IMR-90 (cell line): Measurements from ENCODE around the gene SLIT3. TPM values are rescaled to one million over a fixed set of nuclear protein-coding genes. Genes with fewer than 3 reads are reported as not detected.
A peak's percentile ranks its signal among the peaks of the same experiment; 100 is the strongest.

Experiments used
- ATAC-seq: fragments of 200-7000 bp; cut with Tn5 transposase; 2 replicates; pipeline ENCODE4 v1.9.1; 2020; ENCODE audit warnings: low read depth, mild to moderate bottlenecking, moderate library complexity
- BruUV-seq: library from RNA; stranded (reverse); fragments of 400-500 nt; replicated peaks from 2 replicates; lab custom pipeline; 2021; lab: Mats Ljungman, UMichigan
- CTCF ChIA-PET: fragments of 300-600 bp; formaldehyde crosslinking; extraction: SDS; loops from one replicate; lab custom pipeline; 2021; ENCODE audit warnings: antibody characterized with exemption; lab: Yijun Ruan, JAX
- POLR2A ChIA-PET: fragments of 300-600 bp; sonication (Branson Sonifier 250); formaldehyde crosslinking; loops from one replicate; lab custom pipeline; 2022; ENCODE audit warnings: antibody characterized with exemption; ENCODE audit not compliant: unreplicated experiment; lab: Charles Lee
- DNase-seq: peaks from one replicate; pipeline ENCODE4 v3.0.0; 2013
- H2AFZ ChIP-seq: replicated peaks from 2 replicates; pipeline ENCODE3; 2013; ENCODE audit warnings: low read length, mild to moderate bottlenecking; ENCODE audit not compliant: poor library complexity
- H2AK5ac ChIP-seq: 2 replicates; pipeline ENCODE4 v1.6.1; 2013; ENCODE audit warnings: low read depth, low read length, inconsistent platforms
- H2AK9ac ChIP-seq: replicated peaks from 2 replicates; pipeline ENCODE3; 2013; ENCODE audit warnings: mild to moderate bottlenecking, low read depth, low read length, moderate library complexity; ENCODE audit not compliant: poor library complexity
- H2BK120ac ChIP-seq: 2 replicates; pipeline ENCODE4 v1.6.1; 2013; ENCODE audit warnings: low read depth, low read length, inconsistent platforms
- H2BK15ac ChIP-seq: 3 replicates; pipeline ENCODE4 v1.6.1; 2013; ENCODE audit warnings: low read depth, low read length, inconsistent platforms
- H2BK20ac ChIP-seq: 2 replicates; pipeline ENCODE4 v1.6.1; 2013; ENCODE audit warnings: low read depth, mild to moderate bottlenecking, inconsistent platforms, low read length, moderate library complexity
- H2BK5ac ChIP-seq: 2 replicates; pipeline ENCODE4 v1.6.1; 2013; ENCODE audit warnings: mild to moderate bottlenecking, low read depth, low read length, inconsistent platforms; ENCODE audit not compliant: poor library complexity, severe bottlenecking
- H3K14ac ChIP-seq: replicated peaks from 2 replicates; pipeline ENCODE4 v1.6.1; 2013; ENCODE audit warnings: low read depth, low read length, inconsistent platforms
- H3K18ac ChIP-seq: 2 replicates; pipeline ENCODE4 v1.6.1; 2013; ENCODE audit warnings: low read depth, low read length, control low read depth
- H3K23ac ChIP-seq: 2 replicates; pipeline ENCODE4 v1.6.1; 2013; ENCODE audit warnings: low read depth, low read length, inconsistent platforms
- H3K27ac ChIP-seq: 2 replicates; pipeline ENCODE4 v1.5.1; 2013; ENCODE audit warnings: mild to moderate bottlenecking, control low read depth, low read length; ENCODE audit not compliant: insufficient read depth
- H3K27me3 ChIP-seq: 2 replicates; pipeline ENCODE4 v1.6.1; 2013; ENCODE audit warnings: low read length; ENCODE audit not compliant: control insufficient read depth, insufficient read depth
- H3K36me3 ChIP-seq: 2 replicates; pipeline ENCODE4 v1.6.1; 2013; ENCODE audit warnings: low read length, mixed read lengths; ENCODE audit not compliant: control insufficient read depth, insufficient read depth
- H3K4ac ChIP-seq: 2 replicates; pipeline ENCODE4 v1.6.1; 2013; ENCODE audit warnings: low read depth, low read length, inconsistent platforms
- H3K4me1 ChIP-seq: 2 replicates; pipeline ENCODE4 v1.6.1; 2013; ENCODE audit warnings: low read length, mixed read lengths; ENCODE audit not compliant: control insufficient read depth, insufficient read depth
- H3K4me2 ChIP-seq: 2 replicates; pipeline ENCODE4 v1.6.1; 2013; ENCODE audit warnings: low read depth, mild to moderate bottlenecking, control low read depth, low read length, moderate library complexity
- H3K4me3 ChIP-seq: 2 replicates; pipeline ENCODE4 v1.5.1; 2013; ENCODE audit warnings: low read depth, mild to moderate bottlenecking, control low read depth, low read length, moderate library complexity; ENCODE audit not compliant: insufficient read depth
- H3K56ac ChIP-seq: 2 replicates; pipeline ENCODE4 v1.6.1; 2013; ENCODE audit warnings: low read length, inconsistent platforms; ENCODE audit not compliant: insufficient read depth; ENCODE audit errors: extremely low read depth
- H3K79me1 ChIP-seq, 2 experiments: 2 replicates each; pipeline ENCODE4 v1.6.1; 2013; ENCODE audit warnings: low read length in 2 of 2, inconsistent platforms in 1 of 2, low read depth in 1 of 2
- H3K9ac ChIP-seq: 2 replicates; pipeline ENCODE4 v1.6.1; 2013; ENCODE audit warnings: low read depth, low read length, control low read depth
- H3K9me1 ChIP-seq: 2 replicates; pipeline ENCODE4 v1.6.1; 2013; ENCODE audit warnings: low read length, inconsistent platforms; ENCODE audit not compliant: insufficient read depth
- H3K9me3 ChIP-seq: 2 replicates; pipeline ENCODE4 v1.6.1; 2013; ENCODE audit warnings: low read length; ENCODE audit not compliant: control insufficient read depth, insufficient read depth
- H4K20me1 ChIP-seq: 2 replicates; pipeline ENCODE4 v1.6.1; 2013; ENCODE audit warnings: low read length, inconsistent platforms; ENCODE audit not compliant: insufficient read depth
- H4K5ac ChIP-seq: 2 replicates; pipeline ENCODE4 v1.6.1; 2013; ENCODE audit warnings: mild to moderate bottlenecking, low read depth, low read length, control low read depth
- H4K8ac ChIP-seq, 2 experiments: 2 replicates each; pipeline ENCODE4 v1.6.1; 2013; ENCODE audit warnings: low read depth in 2 of 2, low read length in 2 of 2, control low read depth in 1 of 2, inconsistent platforms in 1 of 2
- H4K91ac ChIP-seq: 2 replicates; pipeline ENCODE4 v1.6.1; 2013; ENCODE audit warnings: low read depth, low read length, inconsistent platforms; ENCODE audit not compliant: insufficient read depth
- CEBPB ChIP-seq: IDR thresholded peaks from 2 replicates; pipeline ENCODE4 v1.6.1; 2012; ENCODE audit warnings: low read depth, low read length, improper control_type of control experiment
- MAZ ChIP-seq: IDR thresholded peaks from 2 replicates; pipeline ENCODE4 v1.6.1; 2012; ENCODE audit warnings: low read depth, mild to moderate bottlenecking, low read length, improper control_type of control experiment, moderate library complexity, borderline replicate concordance
- NFE2L2 ChIP-seq: fragments of 150-350 bp; IDR thresholded peaks from 2 replicates; pipeline ENCODE4 v1.6.1; 2016; ENCODE audit warnings: low read depth, mild to moderate bottlenecking, low read length
- dilution Hi-C: fragments of 300-500 bp; cut with HindIII; formaldehyde crosslinking; loops from one replicate; pipeline ENCODE4 v1.14.3; 2018; ENCODE audit warnings: low sequenced_read_pairs; ENCODE audit not compliant: unreplicated experiment
- in situ Hi-C: fragments of 300-500 bp; cut with MboI; formaldehyde crosslinking; loops from 3 replicates; pipeline ENCODE4 v1.14.3; 2019; ENCODE audit warnings: low sequenced_read_pairs, inconsistent platforms, mixed read lengths
- intact Hi-C: fragments of 100-400 bp; cut with micrococcal nuclease; formaldehyde crosslinking; loops from 2 replicates; pipeline ENCODE4 v1.10.0; 2022
- polyA plus RNA-seq, 3 experiments: library from polyadenylated mRNA; depleted of rRNA; stranded (reverse); fragments of >200 nt; gene quantifications; 2 replicates each; pipeline ENCODE4 v1.2.3, GENCODE V29; 2012; ENCODE audit warnings: low replicate concordance in 1 of 3
- total RNA-seq: library from RNA; depleted of rRNA; stranded (reverse); fragments of >200 nt; gene quantifications from 2 replicates; pipeline ENCODE4 v1.2.3, GENCODE V29; 2012
- TF ChIP-seq, protein P1 (sequence below): fragments of 150-350 bp; IDR thresholded peaks from 2 replicates; pipeline ENCODE4 v1.6.1; 2016; ENCODE audit warnings: low read depth, mild to moderate bottlenecking, low read length, moderate library complexity, borderline replicate concordance

The SLIT3 gene
- total and polyA plus RNA-seq, 2 of the 4 experiments (the other 2 are of a cell fraction), result 0.18 to 0.50 TPM

DNA sequence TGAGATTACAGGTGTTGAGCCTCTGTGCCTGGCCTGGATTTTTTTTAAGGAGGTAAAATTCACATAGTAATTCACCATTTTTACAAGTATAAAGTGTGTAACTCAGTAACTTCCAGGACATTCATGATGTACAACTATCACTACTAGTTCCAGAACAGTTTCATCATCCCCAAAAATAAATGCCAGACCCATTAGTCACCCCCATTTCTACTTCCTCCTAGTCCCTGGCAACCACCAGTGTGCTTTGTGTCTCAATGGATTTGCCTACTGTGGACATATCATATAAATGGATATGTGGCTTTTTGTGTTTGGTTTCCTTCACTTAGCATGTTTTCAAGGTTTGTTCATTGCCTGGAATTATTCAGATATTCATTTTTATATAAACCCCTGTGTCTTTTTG, 649.3 kb downstream of the SLIT3 start:
- no peak overlapping the region for H2BK5ac ChIP-seq
- no peak overlapping the region for H3K4me2 ChIP-seq
- H3K18ac ChIP-seq, result no peak overlapping the region
- H4K5ac ChIP-seq, result no peak overlapping the region
- no peak overlapping the region for H3K56ac ChIP-seq
- no peak overlapping the region for H2AK9ac ChIP-seq
- ChIA-PET POLR2A (no interaction called here), CTCF (interaction anchor here (0.6 kb wide), 2 partner anchors 145 to 836 kb away, joined by 3 read pairs; no protein-coding TSS in a partner anchor)
- DNase-seq (peak; percentile 50), ATAC-seq (peak; percentile 35; the same call in 1 of the 2 replicates)
- TF ChIP-seq MAZ (no peak), CEBPB (0 out of 2 replicates have a peak, but pooled peaks have one; percentile 34), NFE2L2 (no peak)
- TF ChIP-seq, protein P1, sequence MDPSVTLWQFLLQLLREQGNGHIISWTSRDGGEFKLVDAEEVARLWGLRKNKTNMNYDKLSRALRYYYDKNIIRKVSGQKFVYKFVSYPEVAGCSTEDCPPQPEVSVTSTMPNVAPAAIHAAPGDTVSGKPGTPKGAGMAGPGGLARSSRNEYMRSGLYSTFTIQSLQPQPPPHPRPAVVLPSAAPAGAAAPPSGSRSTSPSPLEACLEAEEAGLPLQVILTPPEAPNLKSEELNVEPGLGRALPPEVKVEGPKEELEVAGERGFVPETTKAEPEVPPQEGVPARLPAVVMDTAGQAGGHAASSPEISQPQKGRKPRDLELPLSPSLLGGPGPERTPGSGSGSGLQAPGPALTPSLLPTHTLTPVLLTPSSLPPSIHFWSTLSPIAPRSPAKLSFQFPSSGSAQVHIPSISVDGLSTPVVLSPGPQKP, result no peak
- no peaks in the 10 kb centered on the region for H3K36me3 ChIP-seq
- no peak overlapping the region for H2AFZ ChIP-seq
- no peak overlapping the region for H2BK15ac ChIP-seq
- no peak overlapping the region for H3K23ac ChIP-seq
- H4K8ac ChIP-seq, result no peak overlapping the region
- no peaks in the 10 kb centered on the region for H4K20me1 ChIP-seq
- H2BK120ac ChIP-seq, result no peak overlapping the region
- BruUV-seq, result no TSS peak
- H2AK5ac ChIP-seq, result no peak overlapping the region
- in situ Hi-C loops (no loop called here), intact Hi-C loops (no loop called here), dilution Hi-C loops (no loop called here)
- H3K4me1 ChIP-seq, result no peaks in the 10 kb centered on the region
- no peaks in the 10 kb centered on the region for H3K9me3 ChIP-seq
- no peak overlapping the region for H3K9ac ChIP-seq
- no peak overlapping the region for H3K14ac ChIP-seq
- H3K27ac ChIP-seq, result no peak overlapping the region
- H4K91ac ChIP-seq, result no peak overlapping the region
- H2BK20ac ChIP-seq, result no peak overlapping the region
- no peak overlapping the region for H3K4ac ChIP-seq
- no peaks in the 10 kb centered on the region for H3K9me1 ChIP-seq
- no peak overlapping the region for H3K4me3 ChIP-seq
- no peaks in the 10 kb centered on the region for H3K27me3 ChIP-seq
- H3K79me1 ChIP-seq, result no peaks in the 10 kb centered on the region
